DND-41 (cell line): ENCODE results near the gene NAA15.

Source experiments
- ATAC-seq: fragments of 200-7000 bp; cut with Tn5 transposase; 3 replicates; pipeline ENCODE4 v1.9.1; 2021; ENCODE audit warnings: low read depth; ENCODE audit not compliant: insufficient read depth
- DNase-seq: peaks from one replicate; pipeline ENCODE4 v3.0.0-alpha.2; 2020
- H2AFZ ChIP-seq: 2 replicates; pipeline ENCODE4 v1.6.0; 2012; ENCODE audit warnings: low read depth, low read length
- H3K27ac ChIP-seq: 2 replicates; pipeline ENCODE4 v1.5.1; 2012; ENCODE audit warnings: low read length, inconsistent platforms
- H3K27me3 ChIP-seq: fragments of 200-600 bp; sonication (generic); 2 replicates; pipeline ENCODE4 v1.6.0; 2012; ENCODE audit warnings: low read length, mild to moderate bottlenecking, inconsistent platforms; ENCODE audit not compliant: insufficient read depth, poor library complexity
- H3K36me3 ChIP-seq: 2 replicates; pipeline ENCODE4 v1.5.1; 2012; ENCODE audit warnings: low read length, inconsistent platforms; ENCODE audit not compliant: insufficient read depth
- H3K4me1 ChIP-seq: 2 replicates; pipeline ENCODE4 v1.5.1; 2012; ENCODE audit warnings: mild to moderate bottlenecking, low read length; ENCODE audit not compliant: insufficient read depth
- H3K4me2 ChIP-seq: 2 replicates; pipeline ENCODE4 v1.6.0; 2012; ENCODE audit warnings: mild to moderate bottlenecking, moderate library complexity, low read length, inconsistent platforms; ENCODE audit not compliant: insufficient read depth
- H3K4me3 ChIP-seq, 2 experiments: fragments of 200-600 bp in 1 of 2; shearing (Covaris generic) in 1 of 2; 2 replicates each; pipeline ENCODE4 v1.5.1; 2012 to 2016; ENCODE audit warnings: inconsistent platforms in 2 of 2, low read length in 2 of 2, mild to moderate bottlenecking in 2 of 2, low read depth in 1 of 2, moderate library complexity in 1 of 2
- H3K79me2 ChIP-seq: 2 replicates; pipeline ENCODE4 v1.6.0; 2012; ENCODE audit warnings: low read length, inconsistent platforms; ENCODE audit not compliant: insufficient read depth
- H3K9ac ChIP-seq: 2 replicates; pipeline ENCODE4 v1.6.0; 2012; ENCODE audit warnings: low read depth, mild to moderate bottlenecking, inconsistent platforms, low read length, moderate library complexity
- H3K9me3 ChIP-seq: 2 replicates; pipeline ENCODE4 v1.5.1; 2012; ENCODE audit warnings: low read length, moderate library complexity, mild to moderate bottlenecking, inconsistent platforms; ENCODE audit not compliant: insufficient read depth, severe bottlenecking
- H4K20me1 ChIP-seq: 2 replicates; pipeline ENCODE4 v1.6.0; 2012; ENCODE audit warnings: low read length; ENCODE audit not compliant: insufficient read depth
- EZH2 ChIP-seq: IDR thresholded peaks from 3 replicates; pipeline ENCODE4 v1.6.1; 2012; ENCODE audit warnings: borderline replicate concordance, low read depth, mild to moderate bottlenecking, moderate library complexity, low read length, inconsistent platforms; ENCODE audit not compliant: severe bottlenecking
- TF ChIP-seq, protein P1 (sequence below): IDR thresholded peaks from 2 replicates; pipeline ENCODE4 v1.5.1; 2012; ENCODE audit warnings: borderline replicate concordance, low read length, moderate library complexity, mild to moderate bottlenecking; ENCODE audit not compliant: poor library complexity, severe bottlenecking; ENCODE audit errors: extremely low read depth

The NAA15 gene

GRCh38 chr4:139389991-139390390, 88.7 kb downstream of the NAA15 start:
- H3K79me2 ChIP-seq = no peaks in the 10 kb centered on the region
- H3K27me3 ChIP-seq = no peaks in the 10 kb centered on the region
- H3K27ac ChIP-seq = no peak overlapping the region
- no peak for ATAC-seq
- DNase-seq = no peak
- TF ChIP-seq EZH2 = no peak
- TF ChIP-seq, protein P1, sequence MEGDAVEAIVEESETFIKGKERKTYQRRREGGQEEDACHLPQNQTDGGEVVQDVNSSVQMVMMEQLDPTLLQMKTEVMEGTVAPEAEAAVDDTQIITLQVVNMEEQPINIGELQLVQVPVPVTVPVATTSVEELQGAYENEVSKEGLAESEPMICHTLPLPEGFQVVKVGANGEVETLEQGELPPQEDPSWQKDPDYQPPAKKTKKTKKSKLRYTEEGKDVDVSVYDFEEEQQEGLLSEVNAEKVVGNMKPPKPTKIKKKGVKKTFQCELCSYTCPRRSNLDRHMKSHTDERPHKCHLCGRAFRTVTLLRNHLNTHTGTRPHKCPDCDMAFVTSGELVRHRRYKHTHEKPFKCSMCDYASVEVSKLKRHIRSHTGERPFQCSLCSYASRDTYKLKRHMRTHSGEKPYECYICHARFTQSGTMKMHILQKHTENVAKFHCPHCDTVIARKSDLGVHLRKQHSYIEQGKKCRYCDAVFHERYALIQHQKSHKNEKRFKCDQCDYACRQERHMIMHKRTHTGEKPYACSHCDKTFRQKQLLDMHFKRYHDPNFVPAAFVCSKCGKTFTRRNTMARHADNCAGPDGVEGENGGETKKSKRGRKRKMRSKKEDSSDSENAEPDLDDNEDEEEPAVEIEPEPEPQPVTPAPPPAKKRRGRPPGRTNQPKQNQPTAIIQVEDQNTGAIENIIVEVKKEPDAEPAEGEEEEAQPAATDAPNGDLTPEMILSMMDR = no peak
- no peak overlapping the region for H3K9ac ChIP-seq
- H3K4me3 ChIP-seq = no peak overlapping the region
- no peaks in the 10 kb centered on the region for H4K20me1 ChIP-seq
- H3K4me1 ChIP-seq = no peaks in the 10 kb centered on the region
- H2AFZ ChIP-seq = no peak overlapping the region
- no peak overlapping the region for H3K4me2 ChIP-seq
- H3K36me3 ChIP-seq = peaks cover 88% of the 10 kb centered on the region
- no peaks in the 10 kb centered on the region for H3K9me3 ChIP-seq

DNA sequence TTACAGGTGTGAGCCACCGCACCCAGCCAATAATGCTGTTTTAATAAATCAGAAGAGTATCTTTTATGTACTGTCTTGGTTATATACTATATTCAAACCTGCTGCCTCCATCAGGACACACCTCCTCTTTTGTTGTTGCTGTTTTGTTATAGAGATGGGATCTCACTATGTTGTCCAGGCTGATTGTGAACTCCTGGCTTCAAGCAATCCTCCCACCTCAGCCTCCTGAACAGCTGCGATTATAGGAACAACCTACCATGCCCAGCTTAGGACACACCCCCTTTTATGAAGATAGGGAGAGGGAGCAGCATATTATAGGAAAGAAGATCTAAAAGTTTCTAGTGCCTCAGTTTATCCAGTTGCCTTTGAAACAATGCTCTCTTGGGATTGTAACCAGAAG, 90.4 kb downstream of the NAA15 start:
- ATAC-seq = no peak
- DNase-seq = no peak
- no peak overlapping the region for H3K4me2 ChIP-seq
- no peaks in the 10 kb centered on the region for H3K9me3 ChIP-seq
- peaks cover 76% of the 10 kb centered on the region for H3K36me3 ChIP-seq
- H3K27me3 ChIP-seq = no peaks in the 10 kb centered on the region
- TF ChIP-seq, protein P1 = no peak
- H3K9ac ChIP-seq = no peak overlapping the region
- H3K79me2 ChIP-seq = no peaks in the 10 kb centered on the region
- no peaks in the 10 kb centered on the region for H4K20me1 ChIP-seq
- no peak overlapping the region for H2AFZ ChIP-seq
- no peaks in the 10 kb centered on the region for H3K4me1 ChIP-seq
- no peak overlapping the region for H3K27ac ChIP-seq
- no peak overlapping the region for H3K4me3 ChIP-seq

DNA sequence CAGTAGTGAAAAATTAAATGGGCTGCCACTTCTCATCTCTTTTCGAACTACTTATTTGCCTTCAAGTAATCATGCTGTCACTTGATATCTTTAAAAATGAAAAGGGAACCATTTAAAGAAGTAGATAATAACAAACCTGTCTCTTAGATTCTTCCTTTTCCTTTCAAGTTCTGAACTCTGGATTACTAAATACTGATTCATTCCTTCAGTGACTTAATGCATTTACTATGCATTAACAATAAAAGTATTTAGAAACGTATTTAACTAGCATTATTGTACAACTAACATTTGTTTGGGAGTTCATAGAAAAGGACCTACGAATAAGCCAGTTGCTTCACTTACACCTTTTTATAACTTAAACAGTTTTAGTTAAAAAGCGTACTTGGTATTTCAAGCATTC, 91.5 kb downstream of the NAA15 start:
- H3K27me3 ChIP-seq = no peaks in the 10 kb centered on the region
- no peak overlapping the region for H3K4me2 ChIP-seq
- no peaks in the 10 kb centered on the region for H3K4me1 ChIP-seq
- no peak overlapping the region for H3K4me3 ChIP-seq
- no peak overlapping the region for H3K9ac ChIP-seq
- ATAC-seq (no peak), DNase-seq (no peak)
- peaks cover 66% of the 10 kb centered on the region for H3K36me3 ChIP-seq
- no peaks in the 10 kb centered on the region for H3K9me3 ChIP-seq
- no peak for TF ChIP-seq EZH2
- H2AFZ ChIP-seq = no peak overlapping the region
- no peaks in the 10 kb centered on the region for H4K20me1 ChIP-seq
- H3K79me2 ChIP-seq = no peaks in the 10 kb centered on the region
- no peak overlapping the region for H3K27ac ChIP-seq

- Histone ChIP-seq H3K27ac (no peak overlapping the region), H2AFZ (no peak overlapping the region), H3K4me2 (no peak overlapping the region), H3K4me3 (no peak overlapping the region), H4K20me1 (no peaks in the 10 kb centered on the region), H3K4me1 (no peaks in the 10 kb centered on the region), H3K36me3 (no peaks in the 10 kb centered on the region), H3K9me3 (no peaks in the 10 kb centered on the region), H3K27me3 (no peaks in the 10 kb centered on the region), H3K79me2 (no peaks in the 10 kb centered on the region), H3K9ac (no peak overlapping the region)
- ATAC-seq = no peak
- no peak for DNase-seq
- TF ChIP-seq, protein P1 = no peak
- TF ChIP-seq EZH2 = no peak
Observed at GRCh38 chr4:139401368-139401767, 100.1 kb downstream of the NAA15 start.
